NCI-H2227 treated with DMSO at 0.1 percent for 48 hours (cell line): ENCODE measurements around the gene NDST1.

Experiments used
- DNase-seq: peaks from one replicate; lab custom pipeline; 2025; lab: John Stamatoyannopoulos, UW

Gene NDST1

GRCh38 chr5:150523472-150524350 is 15.8 kb downstream of the NDST1 start:
- DNase-seq = peak; percentile 29

- DNase-seq = no peak
Measured at GRCh38 chr5:150525163-150525562, 17.2 kb downstream of the NDST1 start.

- no peak for DNase-seq
Measured at GRCh38 chr5:150525781-150526180, 17.9 kb downstream of the NDST1 start.

GRCh38 chr5:150527038-150527437 is 19.1 kb downstream of the NDST1 start:
- DNase-seq = no peak

GRCh38 chr5:150527808-150528207 is 19.9 kb downstream of the NDST1 start:
- DNase-seq = no peak

- DNase-seq = no peak
Measured at GRCh38 chr5:150528924-150529546, 21.1 kb downstream of the NDST1 start.

- DNase-seq = no peak
Measured at GRCh38 chr5:150529555-150529954, 21.6 kb downstream of the NDST1 start.

- no peak for DNase-seq
Measured at GRCh38 chr5:150530423-150530822, 22.5 kb downstream of the NDST1 start.

- no peak for DNase-seq
Measured at GRCh38 chr5:150530951-150531588, 23.1 kb downstream of the NDST1 start.

- DNase-seq = no peak
Measured at GRCh38 chr5:150531686-150532085, 23.8 kb downstream of the NDST1 start.

- DNase-seq = no peak
Measured at GRCh38 chr5:150532151-150532550, 24.2 kb downstream of the NDST1 start.

- DNase-seq = no peak
Measured at GRCh38 chr5:150532996-150533395, 25.1 kb downstream of the NDST1 start.

- no peak for DNase-seq
Measured at GRCh38 chr5:150534811-150535210, 26.9 kb downstream of the NDST1 start.

- DNase-seq = no peak
Measured at GRCh38 chr5:150535611-150536010, 27.7 kb downstream of the NDST1 start.

GRCh38 chr5:150538007-150538917 is 30.3 kb downstream of the NDST1 start:
- no peak for DNase-seq

- DNase-seq = no peak
Measured at GRCh38 chr5:150539206-150539605, 31.3 kb downstream of the NDST1 start.

- no peak for DNase-seq
Measured at GRCh38 chr5:150540042-150540441, 32.1 kb downstream of the NDST1 start.

- DNase-seq = no peak
Measured at GRCh38 chr5:150540615-150541396, 32.9 kb downstream of the NDST1 start.

- DNase-seq = no peak
Measured at GRCh38 chr5:150541397-150541675, 33.4 kb downstream of the NDST1 start.

- DNase-seq = no peak
Measured at GRCh38 chr5:150541895-150542294, 34.0 kb downstream of the NDST1 start.

- no peak for DNase-seq
Measured at GRCh38 chr5:150542933-150543445, 35.1 kb downstream of the NDST1 start.
